NCI-H2171 treated with DMSO at 0.1 percent for 48 hours (cell line): ENCODE measurements around the gene NAB1.
A peak's percentile ranks its signal among the peaks of the same experiment; 100 is the strongest.

Experiments used
- DNase-seq: peaks from one replicate; lab custom pipeline; 2025; lab: John Stamatoyannopoulos, UW

Gene NAB1

DNA sequence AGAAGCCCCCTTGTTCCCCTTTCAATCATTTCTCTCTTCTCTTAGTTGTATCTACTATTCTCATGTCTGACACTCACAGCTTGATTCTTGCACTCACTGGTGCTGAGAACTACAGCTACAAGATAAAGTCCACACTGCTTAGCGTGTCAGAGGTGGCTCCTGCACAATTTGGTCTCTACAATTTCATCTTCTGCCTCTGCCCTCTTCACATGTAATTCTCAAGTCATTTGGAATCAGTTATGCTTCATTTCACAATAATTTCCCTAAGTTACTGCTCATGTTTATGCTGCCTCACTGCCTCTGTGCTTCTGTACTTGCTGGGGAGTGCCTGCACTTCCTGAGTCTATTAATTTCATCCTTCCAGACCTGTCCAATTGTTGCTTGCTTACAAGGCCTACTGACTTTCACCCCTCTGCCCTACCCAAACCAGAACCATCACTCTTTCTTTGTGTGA, 11.6 kb upstream of the NAB1 start:
- DNase-seq, result no peak

DNA sequence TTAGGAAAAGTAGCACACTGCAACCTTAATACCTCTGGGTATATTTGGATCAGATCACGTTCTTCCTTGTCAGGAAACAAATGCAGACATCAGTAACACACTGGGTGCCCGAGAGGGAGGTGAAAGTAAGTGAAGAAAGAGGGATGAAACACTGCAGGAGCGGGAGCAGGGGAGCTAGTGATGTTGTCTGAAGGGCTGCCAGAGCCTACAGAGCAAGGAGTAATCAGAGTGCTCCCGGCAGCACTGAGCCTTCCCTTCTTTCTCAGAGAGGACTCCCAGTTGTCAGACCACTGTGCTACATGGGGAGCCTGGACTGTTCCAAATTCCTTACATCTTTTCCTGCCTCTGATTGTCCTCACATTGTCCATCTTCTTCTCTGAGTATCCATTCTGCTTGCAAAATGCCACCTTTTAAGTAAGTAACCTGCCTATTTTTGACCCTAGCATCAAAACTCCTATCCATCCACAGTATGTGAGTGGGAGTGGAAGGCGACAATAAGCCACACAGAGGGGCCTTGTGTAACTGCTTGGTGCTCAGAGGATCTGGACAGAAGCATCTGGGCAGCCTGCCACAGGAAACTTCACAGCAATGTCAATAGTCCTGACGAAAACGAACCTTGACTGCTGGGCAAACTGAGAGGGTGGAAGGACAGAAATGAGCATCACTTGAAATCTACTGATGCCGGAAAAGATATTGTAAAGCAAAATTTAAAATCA, 10.8 kb upstream of the NAB1 start:
- no peak for DNase-seq

DNA sequence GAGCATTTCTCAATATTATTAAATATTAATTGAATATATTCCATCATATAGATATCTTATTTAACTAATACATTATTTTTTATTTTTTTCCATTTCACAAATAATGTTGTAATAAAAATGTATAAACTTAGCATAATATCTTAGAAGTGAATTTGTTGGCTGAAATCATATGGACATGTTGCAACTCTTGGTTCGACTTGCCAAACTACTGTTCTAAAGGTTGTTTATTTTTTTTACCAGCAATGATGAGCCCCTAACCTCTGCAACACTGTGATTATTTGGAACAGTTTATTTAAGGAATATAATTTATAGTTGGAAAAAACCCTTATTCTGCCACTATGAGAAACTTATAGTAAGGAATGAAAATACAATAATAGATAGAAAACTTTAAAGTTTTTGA, 8.8 kb upstream of the NAB1 start:
- DNase-seq, result no peak

DNA sequence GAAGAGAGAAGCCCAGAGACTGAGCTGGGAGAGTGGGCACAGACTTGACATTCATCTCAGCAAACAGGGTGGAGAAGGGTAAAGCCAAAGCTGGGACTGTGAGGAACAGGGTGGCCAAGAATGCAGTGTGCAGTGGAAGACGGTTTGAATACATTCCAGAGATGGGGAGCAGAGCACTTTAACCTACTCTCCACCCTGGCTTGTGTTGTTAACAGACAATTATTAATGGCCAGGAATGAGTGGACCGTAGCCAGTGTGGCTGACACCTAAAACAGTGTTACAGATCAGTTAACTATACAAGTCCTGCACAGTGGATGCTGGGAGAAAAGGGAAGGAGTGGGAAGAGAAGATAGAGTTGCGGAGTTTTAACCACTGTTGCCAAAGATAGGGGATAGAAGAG, 7.4 kb upstream of the NAB1 start:
- no peak for DNase-seq

DNA sequence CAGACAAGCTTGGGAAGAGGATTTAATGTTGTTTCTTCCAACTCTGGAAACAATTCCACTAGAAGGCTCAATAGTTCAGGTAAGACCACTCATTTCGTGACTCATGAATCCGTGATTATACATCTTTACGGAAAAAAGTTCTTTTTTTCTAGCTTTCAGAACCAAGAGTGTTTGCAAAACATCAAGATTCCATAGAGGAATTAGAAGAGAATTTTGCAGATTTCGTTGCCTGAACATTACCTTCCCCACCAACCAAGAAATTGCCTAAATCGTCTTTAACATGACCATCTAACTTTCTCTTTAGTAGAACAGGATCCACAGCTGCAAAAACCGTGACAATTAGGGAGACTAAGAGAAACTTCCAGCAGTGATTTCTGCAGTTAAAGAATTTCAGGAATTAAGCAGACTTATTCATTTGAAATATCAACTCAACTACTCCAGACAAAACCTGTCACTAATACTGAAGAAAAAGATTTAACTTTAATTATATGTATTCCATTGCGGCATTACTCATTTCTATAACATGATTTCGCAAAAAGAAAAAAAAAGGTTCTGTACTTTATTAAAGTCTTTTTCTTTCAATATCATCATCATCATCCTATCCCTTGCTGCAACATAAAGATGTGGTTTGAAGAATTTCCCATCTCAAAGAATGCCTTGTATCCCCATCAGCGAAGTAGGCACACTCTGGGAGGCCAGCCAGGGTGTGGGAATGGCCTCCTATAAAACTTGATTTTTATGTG, 1.9 kb upstream of the NAB1 start:
- DNase-seq, result peak; percentile 7

DNA sequence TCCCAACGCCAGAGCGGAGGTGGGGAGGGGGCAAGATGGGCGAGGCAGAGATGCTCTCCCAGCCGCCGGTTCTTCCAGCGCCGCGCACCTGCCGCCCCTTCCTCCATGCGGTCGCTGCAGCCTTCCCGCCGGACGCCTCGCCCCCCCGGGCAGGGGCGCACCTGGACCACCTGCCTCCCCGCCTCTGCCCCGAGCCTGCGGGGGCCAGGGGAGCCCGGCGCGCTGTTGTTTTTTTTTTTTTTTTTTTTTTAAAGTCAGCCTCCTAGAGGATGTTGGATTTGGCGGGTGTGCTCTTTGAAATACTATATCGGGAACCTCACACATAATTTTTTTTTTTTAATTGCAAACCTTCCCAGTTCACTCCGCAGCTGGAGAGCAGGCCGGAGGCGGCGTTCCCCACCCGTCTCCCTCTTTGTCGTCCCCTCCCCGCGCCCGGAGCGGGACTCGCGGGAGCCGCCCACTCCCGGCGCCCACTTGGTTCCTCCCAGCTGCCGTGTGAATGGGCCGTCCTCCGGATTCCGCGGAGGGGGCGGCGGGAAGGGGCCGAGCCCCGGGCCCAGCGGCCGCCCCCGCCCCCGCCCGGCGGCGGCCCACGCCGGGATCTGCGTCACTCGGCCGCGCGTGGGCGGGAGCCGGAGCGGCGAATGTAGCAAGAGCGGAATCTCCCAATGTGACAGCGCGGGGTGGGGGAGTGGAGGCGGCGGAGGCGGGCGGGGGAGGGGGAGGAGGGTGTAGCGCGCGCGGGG, 421 bp upstream of the NAB1 start:
- DNase-seq, result peak; percentile 87

DNA sequence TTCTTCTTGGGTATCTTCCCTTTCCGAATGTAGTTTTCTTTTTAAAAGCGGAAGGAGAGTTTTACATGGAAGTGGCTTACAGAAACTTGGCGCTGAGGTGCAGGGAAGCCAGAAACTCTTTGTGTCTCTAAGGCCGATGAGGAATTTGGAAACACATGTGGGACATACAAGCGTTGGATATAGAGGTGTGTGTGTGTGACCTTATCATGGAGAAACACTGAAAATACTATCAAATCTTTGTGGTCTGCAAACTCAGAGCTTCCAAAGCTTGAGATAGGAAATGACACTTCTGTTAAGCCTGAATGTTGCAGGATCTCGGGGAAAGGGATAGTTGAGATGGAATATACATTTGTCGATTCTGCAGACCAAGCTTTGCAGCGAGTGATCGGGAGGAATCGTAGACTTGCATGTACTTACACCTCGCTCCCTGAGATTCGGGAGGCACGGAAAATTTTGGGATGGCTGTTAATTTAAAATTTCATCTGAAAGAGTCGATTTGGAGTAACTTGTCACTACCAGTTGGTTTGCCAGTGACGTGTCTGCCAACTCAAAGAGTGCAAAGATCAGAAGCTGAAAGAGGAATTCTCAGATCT, 1.0 kb downstream of the NAB1 start:
- DNase-seq, result peak; percentile 58

DNA sequence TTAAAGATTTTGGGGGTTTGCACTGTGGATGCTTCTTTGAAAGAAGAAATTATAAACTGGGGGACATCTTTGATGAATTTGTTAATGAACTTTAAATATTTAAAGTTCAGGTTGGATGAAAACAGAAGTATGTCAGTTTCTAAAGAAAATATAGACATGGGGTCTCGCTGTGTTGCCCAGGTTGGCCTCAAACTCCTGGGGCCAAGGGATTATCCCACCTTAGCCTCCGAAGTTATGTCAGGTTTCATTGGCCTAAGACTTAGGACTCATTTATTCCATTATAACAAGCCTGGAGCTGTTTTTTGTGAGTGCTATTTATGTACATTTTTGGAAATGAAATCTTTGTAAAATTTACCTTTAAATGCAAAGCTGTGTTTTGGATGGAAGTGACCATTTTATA, 2.5 kb downstream of the NAB1 start:
- no peak for DNase-seq

DNA sequence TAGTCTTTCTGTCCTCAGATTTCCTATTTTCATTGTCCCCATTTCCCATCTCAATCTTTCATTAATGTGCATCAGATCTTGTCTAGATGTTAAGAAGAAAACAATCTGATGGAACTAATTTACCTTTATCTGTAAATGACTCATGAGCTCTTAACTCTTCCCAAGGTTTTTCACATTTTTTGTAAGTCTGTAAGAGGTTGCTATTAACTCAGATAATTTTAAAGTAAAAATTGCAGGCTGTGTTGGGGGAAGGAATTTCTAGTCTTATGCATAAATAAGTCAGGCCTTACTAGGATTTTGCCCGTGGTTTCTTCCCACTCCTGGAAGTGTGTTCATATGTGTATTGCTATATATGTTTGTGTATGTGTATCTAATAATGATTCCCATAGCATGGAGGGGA, 4.3 kb downstream of the NAB1 start:
- DNase-seq, result no peak

DNA sequence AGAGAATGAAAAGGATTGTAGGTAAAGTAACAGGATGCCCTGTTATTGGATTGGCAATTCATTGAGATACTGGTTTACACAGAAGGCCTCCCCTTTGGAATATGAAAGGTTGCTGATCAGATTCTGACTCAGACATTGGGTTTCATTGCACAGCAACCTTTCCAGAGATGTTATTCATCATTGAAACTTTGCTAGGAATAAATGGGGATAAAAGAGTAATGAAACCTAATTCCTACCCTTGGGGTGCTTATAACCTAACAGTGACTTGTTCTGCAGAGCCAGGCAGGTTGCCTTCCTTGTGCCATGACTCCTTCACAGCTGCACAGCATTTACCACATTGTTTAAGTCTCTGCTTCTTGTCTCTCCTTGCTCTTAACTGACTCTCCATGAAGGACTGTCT, 5.0 kb downstream of the NAB1 start:
- no peak for DNase-seq

DNA sequence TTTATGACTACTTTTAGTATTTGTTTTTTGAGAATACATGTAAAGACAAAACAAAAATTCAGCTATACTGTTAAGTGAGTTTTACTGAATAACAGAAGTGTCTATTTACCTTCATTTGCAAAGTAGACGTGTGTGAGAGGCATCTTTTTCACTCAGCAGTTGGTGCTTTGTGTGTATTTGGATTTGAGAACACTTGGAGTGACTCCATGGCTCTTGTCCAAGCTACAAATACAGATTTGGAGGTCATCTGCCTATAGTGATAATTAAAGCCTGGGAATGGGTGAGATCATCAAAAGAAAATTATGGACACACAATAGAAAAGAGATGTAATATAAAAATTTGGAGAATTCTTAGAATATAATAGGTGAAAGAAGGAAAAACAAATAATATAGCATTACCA, 6.2 kb downstream of the NAB1 start:
- peak; percentile 38 for DNase-seq

DNA sequence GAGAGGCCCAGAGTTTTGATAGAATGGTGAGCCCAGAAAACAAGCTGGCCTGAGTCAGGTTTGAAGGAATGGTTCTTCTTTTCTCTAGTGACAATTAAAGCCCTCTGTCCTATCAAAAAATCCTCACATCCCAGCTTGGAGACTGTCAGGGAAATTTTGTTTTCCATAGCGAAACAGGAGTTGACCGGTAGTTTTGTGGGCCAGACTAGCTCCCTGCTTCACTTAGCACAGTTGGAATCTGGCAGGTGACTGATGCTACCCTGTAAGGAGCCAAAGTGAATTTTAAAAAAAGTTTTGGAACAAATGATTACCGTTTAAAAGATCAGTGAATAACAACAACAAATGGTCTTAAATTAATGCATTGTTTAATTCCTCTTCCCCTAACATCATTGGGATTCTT, 6.7 kb downstream of the NAB1 start:
- DNase-seq, result no peak

DNA sequence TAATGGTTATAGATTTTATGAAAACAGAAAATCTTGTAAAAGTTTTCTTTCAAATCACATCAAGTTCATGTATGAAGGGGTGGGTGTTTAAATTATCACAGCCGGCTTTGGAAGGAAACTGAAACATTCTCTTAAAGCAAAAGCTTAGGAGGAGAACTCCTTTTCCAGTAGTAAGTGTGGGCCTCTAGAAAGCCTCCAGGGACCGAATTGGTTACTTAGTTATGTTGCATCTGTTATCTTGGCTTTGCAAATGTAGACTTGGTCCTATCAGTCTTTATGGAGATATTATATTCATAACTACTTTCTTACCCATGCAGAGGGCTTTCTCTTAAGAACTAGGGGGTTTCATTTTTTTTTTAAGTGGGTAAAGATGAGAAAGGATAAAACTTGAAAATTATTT, 7.4 kb downstream of the NAB1 start:
- peak; percentile 17 for DNase-seq

DNA sequence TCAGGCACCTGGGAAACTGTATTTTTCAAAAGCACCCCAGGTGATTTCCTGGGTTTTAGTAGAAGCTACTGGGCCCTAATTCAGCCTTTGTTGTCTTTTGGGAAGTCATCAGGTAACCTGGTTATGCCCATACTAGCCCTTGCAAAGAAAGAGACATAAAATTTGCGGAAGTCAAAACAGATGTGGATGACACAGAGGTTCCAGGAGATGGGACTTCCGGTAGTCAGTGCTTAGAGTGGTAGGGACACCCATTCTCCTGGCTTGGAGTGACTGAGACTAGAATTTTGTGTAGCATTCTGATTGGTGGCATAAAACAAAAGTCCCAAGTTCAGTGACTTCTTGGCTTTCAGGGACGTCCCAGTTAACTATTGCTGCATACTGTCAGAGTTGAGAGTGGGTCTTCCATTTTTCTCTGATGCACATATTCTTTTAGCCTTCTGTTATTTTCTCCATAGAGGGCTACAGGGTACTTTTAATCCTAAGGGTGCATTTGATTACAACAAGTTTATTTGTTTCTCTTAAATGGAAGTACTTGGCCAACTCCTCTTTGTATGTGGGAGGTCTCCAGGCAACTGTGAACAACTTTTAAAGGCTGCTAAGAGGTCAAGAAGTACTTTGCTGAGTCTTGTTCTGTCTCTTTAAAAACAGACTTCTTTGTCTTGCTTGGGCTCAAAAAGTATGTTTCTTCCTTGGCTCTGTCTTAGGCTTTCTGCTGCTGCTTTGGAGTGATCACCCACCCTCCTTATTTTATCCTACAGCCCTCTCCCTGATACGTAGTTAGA, 8.8 kb downstream of the NAB1 start:
- DNase-seq, result no peak

DNA sequence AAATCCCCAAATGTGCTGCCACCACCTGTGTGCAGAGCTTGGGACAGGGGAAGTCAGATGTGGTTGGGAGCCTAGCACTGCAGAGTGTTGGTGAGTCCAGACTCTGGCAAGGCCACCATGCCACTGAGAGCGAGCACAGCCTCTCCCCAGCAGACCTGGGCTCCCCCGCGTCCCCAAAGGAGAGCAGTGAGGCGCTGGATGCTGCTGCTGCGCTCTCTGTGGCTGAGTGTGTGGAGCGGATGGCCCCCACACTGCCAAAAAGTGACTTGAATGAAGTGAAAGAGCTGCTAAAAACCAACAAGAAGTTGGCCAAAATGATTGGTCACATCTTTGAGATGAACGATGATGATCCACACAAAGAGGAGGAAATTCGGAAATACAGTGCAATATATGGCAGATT, 10.7 kb downstream of the NAB1 start:
- no peak for DNase-seq

DNA sequence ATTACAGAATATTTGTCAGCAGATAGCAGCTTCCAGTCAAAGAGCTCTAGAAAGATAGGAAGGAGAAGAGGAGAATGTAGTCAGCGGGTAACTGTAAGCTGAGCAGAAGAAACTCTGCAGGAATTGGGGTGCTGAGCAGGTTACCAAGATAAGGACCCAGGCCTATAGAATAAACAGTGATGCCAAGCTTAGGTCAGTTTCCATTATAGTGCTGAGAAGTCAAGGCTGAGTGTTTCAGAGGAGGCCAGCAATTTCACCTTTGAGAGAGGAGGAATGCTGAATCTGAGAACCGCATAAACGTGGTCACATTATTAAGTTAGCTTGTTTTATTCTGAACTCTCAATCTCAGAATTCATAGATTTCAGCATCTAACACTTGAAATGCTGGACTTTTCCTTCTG, 13.9 kb downstream of the NAB1 start:
- no peak for DNase-seq

DNA sequence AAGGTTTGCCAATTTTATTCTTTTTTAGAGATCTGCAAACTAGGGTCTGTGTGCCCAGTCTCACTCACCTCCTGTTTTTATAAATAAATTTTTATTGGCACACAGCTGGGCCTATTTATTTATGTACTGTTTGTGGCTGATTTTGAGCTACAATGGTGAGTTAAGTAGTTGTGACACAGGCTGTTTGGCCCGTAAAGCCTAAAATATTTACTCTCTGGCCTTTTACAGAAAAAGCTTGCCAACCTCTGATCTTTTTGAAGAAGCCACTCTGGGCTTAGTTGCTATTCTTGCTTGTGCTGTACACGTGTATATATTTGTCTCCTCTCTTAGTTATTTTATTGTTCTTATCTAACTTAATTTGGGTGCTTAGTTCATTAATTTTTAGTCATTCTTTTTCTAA, 14.5 kb downstream of the NAB1 start:
- no peak for DNase-seq

DNA sequence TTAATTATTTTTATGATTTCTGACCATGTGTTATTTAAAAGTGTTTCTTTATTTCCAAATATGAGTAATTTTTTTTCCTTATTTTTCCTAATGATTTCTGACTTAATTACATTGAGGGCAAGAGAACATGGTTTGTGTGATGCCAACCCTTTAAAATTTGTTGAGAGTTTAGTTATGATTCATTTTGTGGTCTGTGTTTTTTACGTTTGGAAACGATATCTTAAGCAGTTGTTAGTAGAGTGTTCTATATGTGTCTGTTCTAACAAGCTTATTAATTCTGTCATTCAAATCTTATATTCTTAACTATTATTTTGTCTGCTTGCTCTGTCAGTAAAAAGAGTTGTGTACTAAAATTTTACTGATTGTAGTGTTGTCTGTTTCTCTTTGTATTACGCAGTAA, 15.0 kb downstream of the NAB1 start:
- no peak for DNase-seq

DNA sequence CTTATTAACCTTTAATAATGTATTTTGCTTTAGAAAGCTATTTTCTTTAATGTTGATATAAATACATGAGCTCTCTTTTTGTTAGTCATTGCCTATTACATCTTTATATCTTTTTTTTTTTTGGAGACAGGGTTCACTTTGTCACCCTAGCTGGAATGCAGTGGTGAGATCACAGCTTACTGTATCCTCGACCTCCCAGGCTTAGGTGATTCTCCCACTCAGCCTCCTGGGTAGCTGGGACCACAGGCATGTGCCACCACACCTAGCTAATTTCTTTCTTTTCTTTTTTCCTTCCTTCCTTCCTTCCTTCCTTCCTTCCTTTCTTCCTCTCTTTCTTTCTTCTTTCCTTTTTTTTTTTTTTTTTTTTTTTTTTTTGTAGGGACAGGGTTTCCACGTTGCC, 15.4 kb downstream of the NAB1 start:
- no peak for DNase-seq

DNA sequence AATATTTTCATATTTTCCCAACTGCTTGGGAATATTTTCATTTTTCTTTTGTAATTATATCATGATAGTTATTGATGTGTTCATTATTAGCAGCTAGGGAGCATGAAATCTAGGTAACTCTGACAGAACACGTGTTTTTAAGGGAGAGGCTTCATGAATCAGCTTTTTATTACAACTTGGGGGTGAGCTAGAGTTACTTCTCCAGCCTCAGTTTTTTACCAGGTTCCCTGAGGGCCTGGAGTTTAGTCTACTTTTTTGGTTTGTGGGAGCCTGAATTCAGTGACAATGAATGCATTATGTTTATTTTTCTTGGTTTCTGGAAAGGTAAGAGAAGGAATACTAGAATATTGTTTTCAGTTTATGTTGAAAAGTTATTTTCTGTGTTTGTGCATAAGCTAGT, 18.0 kb downstream of the NAB1 start:
- no peak for DNase-seq

DNA sequence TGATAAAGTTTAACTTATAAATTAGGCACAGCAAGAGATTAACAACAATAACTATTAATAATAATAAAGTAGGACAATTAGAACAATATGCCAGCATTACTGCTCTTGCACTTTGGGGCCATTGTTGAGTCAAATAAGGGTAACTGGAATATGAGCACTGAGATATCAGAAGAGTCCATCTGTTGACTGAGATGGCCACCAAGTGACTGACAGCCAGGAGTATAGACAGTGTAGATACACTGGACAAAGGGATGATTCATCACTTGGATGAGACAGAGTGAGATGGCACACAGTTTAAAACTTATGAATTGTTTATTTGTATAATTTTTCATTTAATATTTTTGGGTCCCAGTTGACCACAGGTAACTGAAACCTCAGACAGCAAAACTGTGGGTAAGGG, 20.0 kb downstream of the NAB1 start:
- no peak for DNase-seq
